NOMO-1 treated with DMSO at 0.1 percent for 48 hours (cell line): ENCODE measurements around the gene STARD7.
"Not testable (repeated sequence)": the region's sequence is repeated elsewhere in the genome, so short reads cannot be mapped to it uniquely, and the experiment has no call there.

Experiments
- DNase-seq: peaks from one replicate; lab custom pipeline; 2025; ENCODE audit not compliant: unreplicated experiment; lab: John Stamatoyannopoulos, UW

Gene STARD7

GRCh38 chr2:96238266-96238665 is 29.6 kb upstream of the STARD7 start:
- no peak for DNase-seq

GRCh38 chr2:96236882-96237281 is 28.3 kb upstream of the STARD7 start:
- DNase-seq = no peak

- DNase-seq = peak; percentile 81
Measured at GRCh38 chr2:96233880-96234316, 25.3 kb upstream of the STARD7 start.

GRCh38 chr2:96233436-96233835 is 24.8 kb upstream of the STARD7 start:
- peak; percentile 68 for DNase-seq

- DNase-seq = no peak
Measured at GRCh38 chr2:96231316-96231715, 22.7 kb upstream of the STARD7 start.

GRCh38 chr2:96225016-96225533 is 16.4 kb upstream of the STARD7 start:
- peak; percentile 98 for DNase-seq

GRCh38 chr2:96221106-96221505 is 12.5 kb upstream of the STARD7 start:
- peak; percentile 67 for DNase-seq

GRCh38 chr2:96219959-96220358 is 11.3 kb upstream of the STARD7 start:
- DNase-seq = not testable (repeated sequence)

- DNase-seq = peak; percentile 80
Measured at GRCh38 chr2:96218508-96219131, 10.0 kb upstream of the STARD7 start.

GRCh38 chr2:96214554-96214953 is 5.9 kb upstream of the STARD7 start:
- DNase-seq = peak; percentile 28

GRCh38 chr2:96213379-96213778 is 4.8 kb upstream of the STARD7 start:
- DNase-seq = no peak

GRCh38 chr2:96212339-96212738 is 3.7 kb upstream of the STARD7 start:
- DNase-seq = no peak

GRCh38 chr2:96209729-96210085 is 1.1 kb upstream of the STARD7 start:
- peak; percentile 7 for DNase-seq

- no peak for DNase-seq
Measured at GRCh38 chr2:96209011-96209728, 543 bp upstream of the STARD7 start.

- no peak for DNase-seq
Measured at GRCh38 chr2:96207774-96208142, 869 bp downstream of the STARD7 start.

GRCh38 chr2:96207073-96207773 is 1.4 kb downstream of the STARD7 start:
- no peak for DNase-seq

GRCh38 chr2:96205888-96206287 is 2.7 kb downstream of the STARD7 start:
- DNase-seq = no peak

- peak; percentile 6 for DNase-seq
Measured at GRCh38 chr2:96204836-96205624, 3.6 kb downstream of the STARD7 start.

- DNase-seq = no peak
Measured at GRCh38 chr2:96203130-96204028, 5.2 kb downstream of the STARD7 start.
